SW 1271 (cell line): ENCODE measurements around the gene SND1.

Source experiments
- DNase-seq, 2 experiments: peaks; one replicate each; lab custom pipeline; 2025; lab: John Stamatoyannopoulos, UW

The SND1 gene

GRCh38 chr7:127831318-127832219 is 179.6 kb downstream of the SND1 start:
- DNase-seq = no peak

DNA sequence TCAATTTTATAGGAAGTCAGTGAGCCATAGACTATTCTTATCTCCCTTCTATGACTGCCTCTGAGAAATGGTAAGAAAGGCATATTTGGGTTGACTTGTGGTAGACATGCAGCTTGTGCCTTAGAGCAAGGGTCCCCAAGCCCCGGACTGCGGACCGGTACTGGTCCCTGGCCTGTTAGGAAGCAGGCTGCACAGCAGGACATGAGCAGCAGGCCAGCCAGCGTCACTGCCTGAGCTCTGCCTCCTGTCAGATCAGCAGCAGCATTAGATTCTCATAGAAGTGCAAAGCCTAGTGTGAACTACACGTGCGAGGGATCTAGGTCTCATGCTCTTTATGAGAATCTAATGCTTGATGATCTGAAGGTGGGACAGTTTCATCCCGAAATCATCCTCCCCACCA is 180.6 kb downstream of the SND1 start:
- DNase-seq = no peak

- DNase-seq = no peak
Measured at GRCh38 chr7:127833641-127834040, 181.6 kb downstream of the SND1 start.

DNA sequence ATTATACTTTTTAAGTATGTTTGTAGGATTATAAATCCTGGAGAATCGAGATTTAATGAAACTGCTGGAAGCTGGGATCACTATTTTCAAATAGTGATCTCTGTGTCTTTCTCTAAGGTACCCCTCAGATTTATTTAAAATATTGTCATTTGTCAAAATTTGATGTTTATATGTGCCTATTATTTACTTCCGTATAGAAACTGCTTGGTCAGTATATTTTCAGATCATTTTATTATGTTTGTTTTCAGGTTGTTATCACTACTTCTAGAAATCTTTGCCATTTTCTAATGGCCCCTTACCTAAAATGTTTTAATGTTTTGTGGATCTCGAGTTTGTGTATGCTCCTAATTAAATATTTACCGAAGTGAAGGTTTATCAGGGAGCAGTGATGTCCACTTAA is 183.7 kb downstream of the SND1 start:
- no peak for DNase-seq

GRCh38 chr7:127837816-127838410 is 185.9 kb downstream of the SND1 start:
- DNase-seq = peak in 1 of 2 experiments; percentile 6

GRCh38 chr7:127838816-127839415 is 186.9 kb downstream of the SND1 start:
- no peak for DNase-seq

DNA sequence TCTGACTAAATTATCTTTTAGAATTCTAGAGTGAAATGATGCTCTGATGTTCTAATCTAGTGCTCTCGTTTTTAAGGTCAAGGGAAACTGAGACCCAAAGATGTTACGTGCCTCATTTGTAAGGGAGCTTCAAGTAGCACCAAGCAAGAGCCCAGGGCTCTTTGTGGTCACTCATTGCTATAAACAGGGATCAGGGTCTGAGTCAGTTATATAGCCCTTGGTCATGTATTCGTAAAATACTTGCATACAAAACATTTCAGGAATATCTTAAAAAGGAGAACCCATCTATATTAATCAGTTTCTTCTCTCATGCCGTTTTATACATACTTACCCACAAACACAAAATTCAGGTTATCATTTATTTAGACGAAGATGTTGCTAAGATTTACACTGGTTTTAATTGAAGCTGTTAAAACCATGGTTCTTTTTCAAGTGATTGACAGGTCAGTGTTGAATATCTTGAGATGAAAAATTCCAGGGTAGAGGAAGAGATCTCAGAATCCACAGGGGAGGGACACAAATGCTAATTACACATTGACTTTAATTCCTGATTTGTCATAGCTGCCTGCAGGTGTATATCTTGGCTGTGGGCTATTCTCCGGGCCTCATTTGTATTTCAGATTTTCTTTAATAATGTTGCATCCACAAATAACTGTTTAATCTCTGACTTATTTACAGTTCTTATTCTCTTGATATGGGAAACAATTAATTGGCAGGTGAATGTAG is 188.4 kb downstream of the SND1 start:
- no peak for DNase-seq

GRCh38 chr7:127844165-127844564 is 192.2 kb downstream of the SND1 start:
- DNase-seq = no peak

DNA sequence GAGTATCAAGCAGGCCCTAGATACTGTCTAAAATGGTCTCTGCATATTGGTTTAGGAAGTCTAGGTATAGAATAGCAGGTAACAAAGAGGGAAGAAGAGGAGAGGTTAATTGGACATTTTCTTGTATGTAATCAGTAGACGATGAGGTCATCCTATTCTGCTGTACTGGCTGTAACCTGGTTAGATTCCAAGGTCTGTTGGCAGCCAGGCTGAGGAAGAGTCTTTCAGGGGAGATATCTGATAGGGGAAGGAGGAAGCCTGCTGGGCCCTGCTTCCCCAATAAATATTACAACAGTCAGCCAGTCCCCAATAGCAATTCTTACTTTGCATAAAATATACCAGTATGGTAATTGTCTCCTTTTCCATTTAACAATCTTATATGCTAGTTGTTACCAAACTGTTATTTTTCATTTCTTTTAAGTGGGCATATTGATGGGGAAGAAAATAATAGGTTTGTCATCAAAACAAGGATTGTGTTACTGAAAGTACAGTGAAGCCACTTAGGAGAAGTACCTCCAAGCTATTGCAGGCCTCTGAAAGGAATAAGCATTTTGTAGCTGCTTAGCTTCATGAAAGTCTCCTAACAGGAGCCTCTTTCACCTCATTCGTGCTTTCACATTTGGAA is 192.8 kb downstream of the SND1 start:
- no peak for DNase-seq

DNA sequence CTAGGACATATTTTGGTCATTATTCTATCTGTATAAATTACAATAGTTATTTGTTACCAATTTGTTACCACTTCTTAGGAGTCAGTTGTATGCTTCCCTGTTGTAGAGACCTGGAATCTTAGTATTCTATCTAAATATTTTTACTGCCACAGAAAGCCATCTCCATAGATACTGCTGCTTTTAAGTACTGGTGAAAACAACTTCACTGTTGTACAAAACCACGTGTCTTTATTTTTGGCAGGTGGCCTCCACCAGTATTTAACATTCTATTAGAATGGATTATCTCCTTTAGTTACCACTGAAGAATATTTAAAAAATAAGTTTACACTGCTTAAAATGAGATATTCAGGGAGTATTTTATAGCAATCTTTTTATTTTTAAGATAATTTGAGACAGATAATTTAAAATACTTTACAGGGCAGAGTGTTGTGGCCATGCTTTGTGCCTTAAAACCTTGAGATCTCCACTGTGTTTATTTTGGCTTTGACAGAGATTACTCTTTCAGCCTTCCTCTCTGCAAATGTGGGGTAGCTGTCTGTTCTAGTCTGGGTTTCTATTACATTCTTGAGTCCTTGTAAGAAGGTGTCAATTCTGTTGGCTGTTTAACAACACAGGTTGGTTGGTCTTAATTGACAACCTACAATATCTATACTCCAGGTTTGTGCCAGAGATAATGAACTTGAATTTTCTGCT is 193.7 kb downstream of the SND1 start:
- no peak for DNase-seq

- no peak for DNase-seq
Measured at GRCh38 chr7:127847641-127848040, 195.6 kb downstream of the SND1 start.

GRCh38 chr7:127848241-127848640 is 196.2 kb downstream of the SND1 start:
- DNase-seq = no peak

GRCh38 chr7:127850195-127850594 is 198.2 kb downstream of the SND1 start:
- no peak for DNase-seq

- no peak for DNase-seq
Measured at GRCh38 chr7:127854383-127854782, 202.4 kb downstream of the SND1 start.

- no peak for DNase-seq
Measured at GRCh38 chr7:127857464-127857841, 205.5 kb downstream of the SND1 start.

DNA sequence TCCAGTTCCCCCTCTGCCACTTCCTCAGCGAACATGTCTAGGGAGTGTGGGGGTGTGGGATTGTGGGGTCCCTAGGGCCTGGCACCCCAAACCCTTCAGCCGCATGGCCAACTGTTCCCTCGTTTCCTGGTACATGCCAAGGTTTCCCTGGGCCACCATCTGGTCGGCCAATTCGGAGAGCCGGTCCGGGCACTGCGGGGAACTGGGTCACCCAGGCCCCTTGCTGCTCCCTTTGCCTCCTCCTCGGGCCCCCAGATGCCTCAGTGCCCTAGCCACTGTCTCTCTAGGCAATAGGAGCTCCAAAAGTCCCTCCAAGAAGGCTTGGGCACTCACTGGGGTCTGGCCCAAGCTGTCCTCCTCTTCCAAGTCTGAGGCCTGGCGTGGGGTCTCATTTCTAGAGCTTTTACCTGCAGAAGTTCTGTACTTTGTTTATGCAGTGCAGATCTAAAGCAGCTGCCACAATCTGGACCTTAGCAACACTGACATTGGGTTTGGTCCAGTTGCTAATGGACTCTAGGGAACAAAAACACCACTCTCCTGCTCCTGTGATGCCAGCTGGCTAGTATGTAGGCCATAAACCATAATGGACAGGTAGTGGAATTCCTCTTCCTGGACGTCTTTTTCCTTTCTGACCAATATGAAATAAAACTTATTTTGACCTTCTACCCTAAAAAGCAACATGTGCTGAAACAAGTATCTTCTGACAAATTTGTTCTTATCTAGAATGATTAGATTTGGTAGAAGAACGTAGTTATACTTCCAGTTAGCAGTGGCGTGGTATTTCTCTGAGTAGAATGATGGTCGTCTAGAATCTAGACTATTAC is 206.3 kb downstream of the SND1 start:
- no peak for DNase-seq

DNA sequence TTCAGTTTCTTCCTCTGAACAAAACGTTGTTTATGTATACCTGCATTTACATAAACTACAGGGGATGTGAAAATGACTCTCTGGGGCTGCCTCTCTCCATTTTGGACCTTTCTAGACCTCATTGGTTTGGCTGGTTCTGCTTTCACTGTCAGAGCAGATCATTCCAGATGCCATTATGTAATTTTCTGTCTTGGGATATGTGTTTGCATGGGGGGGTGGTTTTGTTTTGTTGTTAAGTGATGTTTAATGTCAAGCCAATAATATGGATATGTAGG is 206.9 kb downstream of the SND1 start:
- DNase-seq = no peak

DNA sequence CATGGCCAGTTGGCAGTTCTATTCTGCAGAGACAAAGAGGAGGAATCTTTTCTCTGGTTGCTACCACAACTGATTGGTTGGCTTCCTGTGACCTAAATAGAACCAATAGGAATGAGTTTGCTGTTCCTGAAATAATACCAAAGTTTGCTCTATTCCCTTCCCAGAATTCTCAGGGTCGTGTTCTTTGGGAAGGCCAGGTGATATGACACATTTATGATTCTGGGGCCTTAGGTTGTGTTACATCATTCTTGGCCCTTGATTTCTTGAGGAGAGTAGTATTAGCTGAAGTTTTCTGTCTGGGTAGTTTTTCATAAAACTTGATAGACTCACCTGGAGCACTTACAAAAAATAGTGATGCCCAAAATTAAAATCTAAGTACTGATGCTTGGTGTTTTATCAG is 207.3 kb downstream of the SND1 start:
- no peak for DNase-seq

GRCh38 chr7:127862525-127862924 is 210.5 kb downstream of the SND1 start:
- DNase-seq = no peak

GRCh38 chr7:127863082-127863481 is 211.1 kb downstream of the SND1 start:
- no peak for DNase-seq

DNA sequence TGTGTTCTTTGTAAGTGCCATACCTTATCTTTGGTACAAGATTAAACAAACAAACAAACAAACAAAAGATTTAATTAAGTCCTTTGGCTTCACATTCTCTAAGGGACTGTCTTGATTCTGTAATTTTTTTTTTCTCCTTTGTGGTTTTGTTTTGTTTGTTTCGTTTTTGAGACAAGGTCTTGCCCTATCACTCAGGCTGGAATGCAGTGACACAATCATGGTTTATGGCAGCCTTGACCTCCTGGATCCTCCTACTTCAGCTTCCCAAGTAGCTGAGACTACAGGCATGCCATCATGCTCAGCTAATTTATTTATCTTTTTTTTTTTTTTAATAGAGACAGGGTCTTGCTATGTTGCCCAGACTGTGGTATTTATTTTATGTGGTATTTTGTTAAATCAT is 213.5 kb downstream of the SND1 start:
- DNase-seq = peak in 1 of 2 experiments; percentile 9
